ENCODE measurements around the gene SEC14L3. TPM values are rescaled to one million over a fixed set of nuclear protein-coding genes. Genes with fewer than 3 reads are reported as not detected.

The SEC14L3 gene
- total RNA-seq, 1 donor from 2014 or later = not detected

GRCh38 chr22:30423301-30423958 is 48.4 kb downstream of the SEC14L3 start:
- DNase-seq (ENCODE audit: low read depth) = no peak

DNA sequence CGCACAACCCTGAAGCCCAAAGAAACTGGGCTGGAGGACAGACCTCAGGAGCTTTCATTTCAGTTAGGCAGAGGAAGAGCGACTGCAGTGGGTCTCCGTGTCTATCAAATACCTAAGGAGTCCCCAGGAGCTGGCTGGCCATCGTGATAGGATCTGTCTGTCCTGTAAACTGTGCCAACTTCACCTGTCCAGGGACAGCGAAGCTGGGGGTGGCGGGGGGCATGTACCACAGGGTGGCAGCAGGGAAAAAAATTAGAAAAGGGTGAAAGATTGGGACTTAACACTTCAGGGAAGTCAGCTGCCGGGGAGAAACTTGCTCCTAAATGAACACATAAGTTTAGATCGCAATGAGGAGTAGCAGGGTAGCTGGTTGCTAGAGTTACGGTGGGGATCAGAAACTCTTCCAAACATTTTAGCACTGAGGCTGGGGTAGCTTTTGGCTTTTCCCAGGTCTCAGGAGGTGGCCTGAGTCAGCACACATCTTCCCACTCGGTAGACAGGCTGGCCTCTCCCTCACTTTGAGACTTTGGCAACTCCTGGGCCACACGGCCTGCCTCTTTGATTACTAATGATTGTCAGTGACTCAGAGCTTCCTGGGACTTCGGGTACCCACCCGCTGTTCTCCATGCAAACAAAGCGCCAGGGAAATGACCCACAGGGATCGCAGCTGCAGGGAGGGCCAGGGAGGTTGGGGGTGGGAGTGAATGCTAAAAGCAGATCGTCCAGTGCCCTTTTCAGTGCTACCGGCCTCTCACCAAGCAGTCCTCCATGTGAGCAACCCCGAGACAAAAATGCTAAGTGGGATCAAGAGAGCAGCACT is 49.1 kb downstream of the SEC14L3 start:
- peak; percentile 96 for DNase-seq (ENCODE audit: low read depth)

GRCh38 chr22:30421695-30422480 is 49.9 kb downstream of the SEC14L3 start:
- no peak for DNase-seq (ENCODE audit: low read depth)

DNA sequence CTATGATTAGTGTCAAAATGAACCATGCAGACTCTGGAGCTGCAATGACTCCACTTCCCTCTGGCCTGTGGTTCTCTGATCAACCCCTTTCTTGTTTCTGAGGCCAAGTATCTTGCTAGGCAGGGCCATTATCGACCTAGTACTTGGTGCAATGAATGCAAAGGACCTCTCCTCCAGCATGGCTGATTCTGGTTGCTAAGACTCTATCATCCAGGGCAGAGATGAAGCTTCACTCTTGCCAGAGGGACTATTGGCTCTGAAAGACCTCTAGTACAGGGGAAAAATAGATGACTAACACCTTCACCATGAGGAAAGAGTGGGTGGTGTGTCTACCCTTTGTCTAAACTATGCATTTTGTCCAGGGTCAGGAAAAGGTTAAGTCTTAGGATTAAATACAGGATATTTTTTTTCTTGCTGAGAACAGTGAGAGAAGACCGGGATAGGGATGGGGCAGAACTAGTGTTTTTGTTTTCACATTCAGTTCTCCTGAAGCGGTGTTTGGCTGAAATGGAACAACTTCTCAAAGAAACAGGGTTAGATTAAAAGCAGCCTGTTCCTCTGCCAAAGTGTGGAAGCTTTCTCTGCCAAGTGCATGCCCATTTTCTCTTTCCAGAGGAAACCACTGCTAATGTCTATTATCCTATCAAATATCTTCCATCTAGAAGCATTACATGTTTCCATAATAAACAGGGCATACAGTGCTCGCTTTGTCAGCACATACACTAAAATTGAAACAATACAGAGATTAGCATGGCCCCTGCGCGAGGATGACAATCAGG is 51.3 kb downstream of the SEC14L3 start:
- peak; percentile 96 for DNase-seq (ENCODE audit: low read depth)

DNA sequence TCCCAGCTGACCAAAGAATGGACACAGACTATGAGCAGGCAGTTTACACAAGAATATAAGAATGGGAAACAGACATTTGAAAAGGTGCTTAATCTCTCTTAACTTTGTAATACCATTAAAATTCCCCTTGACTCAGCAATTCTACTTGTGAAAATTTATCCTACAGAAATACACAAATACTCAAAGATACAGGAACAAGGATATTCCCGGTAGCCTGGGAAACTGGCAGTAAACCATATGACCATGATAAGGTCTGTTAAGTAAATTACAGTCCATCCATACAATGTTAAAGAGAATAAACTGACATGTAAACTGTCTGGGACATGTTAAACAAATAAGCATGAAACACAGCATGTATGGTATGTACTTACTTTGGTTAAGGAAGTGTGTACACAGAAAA is 55.0 kb downstream of the SEC14L3 start:
- DNase-seq (ENCODE audit: low read depth) = no peak

- peak; percentile 64 for DNase-seq (ENCODE audit: low read depth)
Observed at GRCh38 chr22:30416403-30416802, 55.4 kb downstream of the SEC14L3 start.

- DNase-seq (ENCODE audit: low read depth) = no peak
Observed at GRCh38 chr22:30414525-30415047, 57.2 kb downstream of the SEC14L3 start.

- DNase-seq (ENCODE audit: low read depth) = no peak
Observed at GRCh38 chr22:30413745-30414524, 57.9 kb downstream of the SEC14L3 start.

GRCh38 chr22:30413001-30413400 is 58.8 kb downstream of the SEC14L3 start:
- no peak for DNase-seq (ENCODE audit: low read depth)

DNA sequence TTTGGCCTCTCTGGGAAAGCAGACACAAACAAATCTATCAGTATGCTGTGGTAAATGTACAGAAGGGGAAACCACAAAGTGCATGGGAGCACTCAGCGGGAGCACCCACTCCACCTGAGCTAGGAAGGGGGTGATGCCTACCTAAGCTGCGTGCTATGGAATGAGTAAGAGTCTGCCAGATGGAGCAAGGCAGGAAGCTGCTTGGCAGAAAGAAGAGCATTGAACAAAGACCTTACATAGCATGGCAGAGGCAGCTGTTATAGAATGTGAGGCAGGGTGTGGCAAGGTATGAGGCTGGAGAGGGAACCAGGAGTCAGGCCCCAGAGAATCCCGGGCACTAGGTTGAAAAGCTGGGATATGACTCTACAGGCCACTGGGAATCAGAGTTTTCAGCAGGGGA is 60.0 kb downstream of the SEC14L3 start:
- DNase-seq (ENCODE audit: low read depth) = no peak

Other genes starting within 250 kb of the SEC14L3 start
- 58.1 and 84.0 TPM in 2 replicates for gene LIF, start 225.3 kb downstream of the SEC14L3 start, total RNA-seq
- not detected in 2 replicates for gene OSM, start 205.2 kb downstream of the SEC14L3 start, total RNA-seq
- 9.8 and 13.0 TPM in 2 replicates for gene CASTOR1, start 182.5 kb downstream of the SEC14L3 start, total RNA-seq
- gene TBC1D10A, start 145.1 kb downstream of the SEC14L3 start, total RNA-seq = 21.4 and 23.6 TPM in 2 replicates
- 9.6 and 42.1 TPM in 2 replicates for gene SF3A1, start 115.1 kb downstream of the SEC14L3 start, total RNA-seq
- gene CCDC157, start 115.0 kb downstream of the SEC14L3 start, total RNA-seq = 2.6 and 12.1 TPM in 2 replicates
- 29.3 and 33.2 TPM in 2 replicates for gene RNF215, start 84.6 kb downstream of the SEC14L3 start, total RNA-seq
- 57.3 and 97.9 TPM in 2 replicates for gene SEC14L2, start 75.0 kb downstream of the SEC14L3 start, total RNA-seq
- 26.5 and 45.3 TPM in 2 replicates for gene MTFP1, start 46.2 kb downstream of the SEC14L3 start, total RNA-seq
- gene SEC14L4, start 33.7 kb upstream of the SEC14L3 start, total RNA-seq = 1.2 TPM in 1 of 2 replicates, not detected in the other
- gene SEC14L6, start 74.7 kb upstream of the SEC14L3 start, total RNA-seq = 20.3 and 37.3 TPM in 2 replicates
- 2.6 and 6.4 TPM in 2 replicates for gene GAL3ST1, start 102.6 kb upstream of the SEC14L3 start, total RNA-seq
- 77.6 and 84.0 TPM in 2 replicates for gene PES1, start 119.9 kb upstream of the SEC14L3 start, total RNA-seq
- gene TCN2, start 135.2 kb upstream of the SEC14L3 start, total RNA-seq = 9.2 and 26.0 TPM in 2 replicates
- gene SLC35E4, start 163.8 kb upstream of the SEC14L3 start, total RNA-seq = 7.8 and 7.9 TPM in 2 replicates
- 8.2 and 19.5 TPM in 2 replicates for gene DUSP18, start 195.9 kb upstream of the SEC14L3 start, total RNA-seq
- 1.4 and 1.5 TPM in 2 replicates for gene OSBP2, start 222.9 kb upstream of the SEC14L3 start, total RNA-seq

Measured in renal cortical epithelial cell (primary cell).